Measurements from ENCODE around the gene SCART1. TPM values are rescaled to one million over a fixed set of nuclear protein-coding genes. Genes with fewer than 3 reads are reported as not detected.

SCART1 gene
- total RNA-seq, 2 experiments from 2014 or later: 5.0 to 5.2 TPM

GRCh38 chr10:133452453-133452852 lies 1.3 kb upstream of the SCART1 start:
- no peak for TF ChIP-seq CTCF (IDR thresholded peaks at IDR 0.05)
- DNase-seq: no peak
- ChIA-PET CTCF (no interaction called here), POLR2A (no interaction called here)
- no peak overlapping the region for H3K4me3 ChIP-seq (ENCODE audit: low read length)
- peaks cover 12% of the 10 kb centered on the region for H3K9me3 Mint-ChIP-seq
- no peaks in the 10 kb centered on the region for H3K36me3 ChIP-seq (ENCODE audit: insufficient read depth, low read length)
- intact Hi-C loops (cut with DNase I, micrococcal nuclease): no loop called here
- peaks cover 17% of the 10 kb centered on the region for H3K36me3 Mint-ChIP-seq (ENCODE audit: low read depth)
- H3K27me3 Mint-ChIP-seq: no peaks in the 10 kb centered on the region
- no peak overlapping the region for H3K27ac ChIP-seq (ENCODE audit: low read depth in 1 of 2, low read length in 2 of 2)
- no peaks in the 10 kb centered on the region for H3K27me3 ChIP-seq (ENCODE audit: control insufficient read depth in 1 of 2, insufficient read depth in 2 of 2, low read length in 2 of 2)
- H3K4me1 Mint-ChIP-seq (ENCODE audit: low read depth): no peaks in the 10 kb centered on the region
- H3K4me3 Mint-ChIP-seq: no peak overlapping the region
- H3K9me3 ChIP-seq (ENCODE audit: control insufficient read depth in 1 of 2, insufficient read depth in 1 of 2, low read length in 2 of 2): peaks cover 0 to 20% of the 10 kb centered on the region in 2 experiments
- no peak for ATAC-seq (ENCODE audit: poor library complexity)
- H3K4me1 ChIP-seq (ENCODE audit: insufficient read depth, low read length): peaks cover 3% of the 10 kb centered on the region
- H3K27ac Mint-ChIP-seq: no peak overlapping the region

- H3K4me1 ChIP-seq (ENCODE audit: insufficient read depth, low read length): peaks cover 3% of the 10 kb centered on the region
- peaks cover 2% of the 10 kb centered on the region for H3K36me3 Mint-ChIP-seq (ENCODE audit: low read depth)
- H3K27me3 Mint-ChIP-seq: no peaks in the 10 kb centered on the region
- no peak overlapping the region for H3K27ac ChIP-seq (ENCODE audit: low read depth in 1 of 2, low read length in 2 of 2)
- no peak overlapping the region for H3K27ac Mint-ChIP-seq
- peak overlapping the region; percentile 31 for H3K4me3 ChIP-seq (ENCODE audit: low read length)
- no peaks in the 10 kb centered on the region for H3K36me3 ChIP-seq (ENCODE audit: insufficient read depth, low read length)
- TF ChIP-seq CTCF (IDR thresholded peaks at IDR 0.05): no peak
- intact Hi-C loops (cut with DNase I, micrococcal nuclease): no loop called here
- peaks cover 0 to 1% of the 10 kb centered on the region in 2 experiments for H3K9me3 ChIP-seq (ENCODE audit: control insufficient read depth in 1 of 2, insufficient read depth in 1 of 2, low read length in 2 of 2)
- ChIA-PET POLR2A (no interaction called here), CTCF (no interaction called here)
- H3K4me1 Mint-ChIP-seq (ENCODE audit: low read depth): no peaks in the 10 kb centered on the region
- H3K9me3 Mint-ChIP-seq: peaks cover 2% of the 10 kb centered on the region
- H3K27me3 ChIP-seq (ENCODE audit: control insufficient read depth in 1 of 2, insufficient read depth in 2 of 2, low read length in 2 of 2): no peaks in the 10 kb centered on the region
- ATAC-seq (ENCODE audit: poor library complexity) (no peak), DNase-seq (peak in 1 of 14 experiments; percentile 4)
- no peak overlapping the region for H3K4me3 Mint-ChIP-seq
Measured at GRCh38 chr10:133454204-133454893, 604 bp downstream of the SCART1 start.

GRCh38 chr10:133455196-133455595 lies 1.5 kb downstream of the SCART1 start:
- H3K27me3 ChIP-seq (ENCODE audit: control insufficient read depth in 1 of 2, insufficient read depth in 2 of 2, low read length in 2 of 2): no peaks in the 10 kb centered on the region
- Mint-ChIP-seq H3K9me3 (no peaks in the 10 kb centered on the region), H3K27me3 (no peaks in the 10 kb centered on the region), H3K4me3 (no peak overlapping the region), H3K36me3 (ENCODE audit: low read depth) (no peaks in the 10 kb centered on the region), H3K4me1 (ENCODE audit: low read depth) (no peaks in the 10 kb centered on the region), H3K27ac (no peak overlapping the region)
- peaks cover 3% of the 10 kb centered on the region for H3K4me1 ChIP-seq (ENCODE audit: insufficient read depth, low read length)
- no peak overlapping the region for H3K4me3 ChIP-seq (ENCODE audit: low read length)
- ChIA-PET POLR2A (no interaction called here), CTCF (no interaction called here)
- ATAC-seq (ENCODE audit: poor library complexity) (no peak), DNase-seq (no peak)
- no peak overlapping the region for H3K27ac ChIP-seq (ENCODE audit: low read depth in 1 of 2, low read length in 2 of 2)
- intact Hi-C loops (cut with DNase I, micrococcal nuclease): no loop called here
- H3K9me3 ChIP-seq (ENCODE audit: control insufficient read depth in 1 of 2, insufficient read depth in 1 of 2, low read length in 2 of 2): no peaks in the 10 kb centered on the region
- TF ChIP-seq CTCF (IDR thresholded peaks at IDR 0.05): no peak
- no peaks in the 10 kb centered on the region for H3K36me3 ChIP-seq (ENCODE audit: insufficient read depth, low read length)

Measured in CD4-positive, alpha-beta T cell (primary cell).